Spleen (tissue), 11 donors: ENCODE measurements around the gene YAP1. TPM values are rescaled to one million over a fixed set of nuclear protein-coding genes. Genes with fewer than 3 reads are reported as not detected.
"Not testable (repeated sequence)": the region's sequence is repeated elsewhere in the genome, so short reads cannot be mapped to it uniquely, and the experiment has no call there.

Source experiments
- DNase-seq: peaks from one replicate; pipeline ENCODE4 v3.0.0-alpha.2; 2020
- H3K27ac ChIP-seq, 8 donors: fragments of 200-600 bp; sonication (generic) in 7 of 8; 1 replicate in 4 of 8; 2 replicates in 4 of 8; pipeline versions ENCODE4 v1.5.0 to v1.8.0; 2016 to 2021; ENCODE audit warnings: inconsistent platforms in 4 of 8, mild to moderate bottlenecking in 4 of 8, moderate library complexity in 1 of 8
- H3K27me3 ChIP-seq, 7 donors: fragments of 200-600 bp; sonication (generic) in 6 of 7; replicated peaks in 1 of 7; 1 replicate in 4 of 7; 2 replicates in 3 of 7; pipeline versions ENCODE4 v1.5.0 to v1.8.0; 2016 to 2021; ENCODE audit warnings: inconsistent platforms in 3 of 7, mild to moderate bottlenecking in 1 of 7
- H3K36me3 ChIP-seq, 6 donors: fragments of 200-600 bp; sonication (generic) in 5 of 6; 1 replicate in 4 of 6; 2 replicates in 2 of 6; pipeline versions ENCODE4 v1.5.0 to v1.8.0; 2016 to 2021; ENCODE audit warnings: inconsistent platforms in 2 of 6
- H3K4me1 ChIP-seq, 6 donors: fragments of 200-600 bp; sonication (generic) in 5 of 6; 1 replicate in 3 of 6; 2 replicates in 3 of 6; pipeline versions ENCODE4 v1.5.0 to v1.8.0; 2016 to 2021; ENCODE audit warnings: inconsistent platforms in 3 of 6
- H3K4me3 ChIP-seq, 8 donors: fragments of 200-600 bp; sonication (generic) in 7 of 8; 1 replicate in 4 of 8; 2 replicates in 4 of 8; pipeline versions ENCODE4 v1.5.0 to v1.8.0; 2016 to 2021; ENCODE audit warnings: inconsistent platforms in 4 of 8, mild to moderate bottlenecking in 4 of 8, moderate library complexity in 2 of 8
- H3K9me3 ChIP-seq, 8 donors: fragments of 200-600 bp; sonication (generic) in 7 of 8; 1 replicate in 4 of 8; 2 replicates in 4 of 8; pipeline versions ENCODE4 v1.5.0 to v1.8.0; 2016 to 2021; ENCODE audit warnings: inconsistent platforms in 4 of 8
- CTCF ChIP-seq, 11 experiments: fragments of 200-600 bp in 7 of 11; fragments of 450-650 bp in 4 of 11; sonication (generic) in 4 of 11; IDR thresholded peaks in 8 of 11; conservative IDR thresholded peaks in 3 of 11; 1 replicate in 7 of 11; 2 replicates in 4 of 11; pipeline versions ENCODE4 v1.4.0 to v1.8.0; 2016 to 2021; ENCODE audit warnings: antibody characterized with exemption in 11 of 11, inconsistent platforms in 4 of 11, mild to moderate bottlenecking in 1 of 11
- POLR2A ChIP-seq, 3 donors: fragments of 450-650 bp; IDR thresholded peaks; one replicate each; pipeline ENCODE4 v1.5.1; 2017; ENCODE audit warnings: antibody characterized with exemption in 3 of 3, mild to moderate bottlenecking in 1 of 3
- POLR2AphosphoS5 ChIP-seq, 3 donors: sonication (generic); formaldehyde crosslinking; IDR thresholded peaks; one replicate each; pipeline ENCODE4 v1.5.1; 2017; ENCODE audit warnings: antibody characterized with exemption in 3 of 3
- WGBS, 5 donors: extraction: QIAGEN DNeasy Blood & Tissue Kit in 3 of 5; methylation state at CpG; one replicate each; pipeline versions ENCODE4 v1.1.5 to v1.1.7; 2013 to 2018; 5-methylcytosine and 5-hydroxymethylcytosine counted together
- intact Hi-C: fragments of 100-400 bp; cut with DNase I; formaldehyde crosslinking; loops from one replicate; pipeline ENCODE4 v1.15.0; 2023; ENCODE audit warnings: low total_unique reads
- polyA plus RNA-seq, 3 donors: library from polyadenylated mRNA; stranded (reverse); fragments of 200-250 nt; gene quantifications; one replicate each; pipeline ENCODE4 v1.2.1, GENCODE V29; 2013
- total RNA-seq, 7 donors: library from RNA; depleted of rRNA in 3 of 7; stranded (reverse); fragments of >200 nt in 3 of 7; fragmentation: NEBNext Ultra II Directional in 4 of 7; extraction: Animal tissue kit (Norgen Biotek cat#: 25700) in 4 of 7; gene quantifications; one replicate each; pipeline versions ENCODE4 v1.1.0 to v1.2.1, GENCODE V29; 2016 to 2021
- donor health status: healthy with polysubstance abuse.
- donor health status: DM: no; HTN: no; CAD: no; lungs with moderate emphysema.
- donor health status: DM: no; HTN: no; CAD: no.
- donor health status: Bipolar disorder and iron deficiency.
- donor health status: healthy.
- donor health status: DM: no; HTN: no; CAD: no.
- donor health status: DM: yes; HTN: yes; CAD: no.

The YAP1 gene
- total and polyA plus RNA-seq, 10 donors, result 4.9 to 37.3 (median 31.4) TPM

DNA sequence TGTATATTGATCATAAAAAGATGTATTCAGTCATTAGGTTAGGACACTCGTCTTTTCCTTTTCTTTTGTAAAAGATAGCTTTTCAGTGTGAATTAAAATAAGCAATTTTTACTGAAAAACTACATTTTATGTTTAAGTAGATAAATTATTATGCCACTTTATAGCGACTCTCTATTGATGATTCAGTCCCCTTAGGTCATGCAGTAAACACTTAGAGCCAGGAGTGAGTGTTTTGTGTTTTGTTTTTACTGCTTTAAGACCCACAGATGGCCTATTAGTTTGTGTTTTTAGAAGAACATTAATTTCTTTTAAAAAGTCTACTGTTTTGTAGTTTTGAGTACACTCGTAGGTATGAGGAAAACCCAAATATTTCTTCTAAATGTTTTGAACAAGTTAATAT, 86.6 kb downstream of the YAP1 start:
- WGBS, 5 donors, result 77 to 88% (median 81%) methylated on average over 3 of the region's 3 CpGs
- intact Hi-C loops, result no loop called here
- H3K4me1 ChIP-seq, result no peaks in the 10 kb centered on the region
- peaks cover 0 to 5% (median 0%) of the 10 kb centered on the region in 7 donors for H3K27me3 ChIP-seq
- H3K36me3 ChIP-seq, result no peaks in the 10 kb centered on the region
- TF ChIP-seq CTCF (IDR thresholded peaks at IDR 0.05 in 8 of 11, conservative IDR thresholded peaks at IDR 0.05 in 3 of 11) (no peak), POLR2A (IDR thresholded peaks at IDR 0.05) (no peak), POLR2AphosphoS5 (IDR thresholded peaks at IDR 0.05) (no peak)
- no peak overlapping the region for H3K27ac ChIP-seq
- H3K9me3 ChIP-seq, result peaks cover 0 to 7% (median 0%) of the 10 kb centered on the region in 8 donors
- H3K4me3 ChIP-seq, result no peak overlapping the region
- no peak for DNase-seq

DNA sequence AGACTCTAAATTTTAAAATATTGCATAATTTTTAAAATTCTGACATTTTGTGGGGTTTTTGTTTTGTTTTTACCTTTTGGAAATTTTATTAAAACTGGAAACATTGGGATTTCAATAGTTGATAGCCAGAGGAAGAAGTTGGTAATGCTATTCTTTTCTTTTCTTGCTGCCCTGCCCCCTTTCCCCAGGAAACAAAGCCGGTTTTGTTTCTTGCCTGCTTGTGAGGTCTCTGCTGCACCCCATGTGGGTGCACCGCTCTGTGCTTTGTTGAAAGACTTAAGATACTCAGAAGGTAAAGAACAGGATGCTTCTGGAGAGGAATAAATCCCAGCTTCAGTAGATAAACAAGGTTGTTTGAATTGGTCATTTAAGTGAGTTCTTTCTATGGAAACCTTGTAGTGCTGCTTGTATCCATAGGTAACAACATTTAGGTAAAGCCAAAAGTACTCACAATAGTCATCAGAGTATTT, 87.5 kb downstream of the YAP1 start:
- DNase-seq, result no peak
- no peaks in the 10 kb centered on the region for H3K36me3 ChIP-seq

DNA sequence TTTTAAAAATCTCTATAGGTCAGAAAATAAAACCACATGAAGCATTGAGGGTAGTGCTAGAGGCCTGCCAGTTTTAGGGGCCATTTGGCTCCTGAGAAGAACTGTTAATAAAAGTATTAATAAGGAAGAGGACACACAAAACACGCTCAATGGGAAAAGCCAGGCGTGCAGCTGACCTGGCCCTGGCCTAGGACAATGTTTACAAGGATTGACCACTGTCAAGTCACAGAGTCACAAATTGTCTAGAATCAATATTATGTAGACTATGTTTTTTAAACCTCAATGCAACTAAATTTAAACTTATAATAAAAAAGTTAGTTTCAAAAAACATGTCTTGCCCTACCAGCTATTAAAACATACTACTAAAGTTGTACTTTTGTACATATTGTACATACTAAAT, 89.4 kb downstream of the YAP1 start:
- intact Hi-C loops, result no loop called here
- Histone ChIP-seq H3K27ac (no peak overlapping the region), H3K36me3 (no peaks in the 10 kb centered on the region), H3K4me3 (no peak overlapping the region), H3K9me3 (peaks cover 0 to 7% (median 0%) of the 10 kb centered on the region in 8 donors), H3K4me1 (no peaks in the 10 kb centered on the region), H3K27me3 (peaks cover 0 to 5% (median 0%) of the 10 kb centered on the region in 7 donors)
- no peak for DNase-seq
- no peak for TF ChIP-seq CTCF (IDR thresholded peaks at IDR 0.05 in 8 of 11, conservative IDR thresholded peaks at IDR 0.05 in 3 of 11)
- TF ChIP-seq POLR2A (IDR thresholded peaks at IDR 0.05), result no peak
- TF ChIP-seq POLR2AphosphoS5 (IDR thresholded peaks at IDR 0.05), result no peak
- WGBS, 5 donors, result 90 to 97% (median 93%) methylated on average over 2 of the region's 2 CpGs

More for the DNA sequence above, 87.5 kb downstream of the YAP1 start:
- H3K9me3 ChIP-seq, result peaks cover 0 to 7% (median 0%) of the 10 kb centered on the region in 8 donors
- H3K27me3 ChIP-seq, result peaks cover 0 to 5% (median 0%) of the 10 kb centered on the region in 7 donors
- 61 to 89% (median 82%) methylated on average over 2 of the region's 2 CpGs for WGBS, 5 donors
- intact Hi-C loops, result no loop called here
- no peak overlapping the region for H3K27ac ChIP-seq
- H3K4me1 ChIP-seq, result no peaks in the 10 kb centered on the region
- no peak overlapping the region for H3K4me3 ChIP-seq
- TF ChIP-seq POLR2AphosphoS5 (IDR thresholded peaks at IDR 0.05), result no peak
- TF ChIP-seq CTCF (IDR thresholded peaks at IDR 0.05 in 8 of 11, conservative IDR thresholded peaks at IDR 0.05 in 3 of 11), result no peak
- no peak for TF ChIP-seq POLR2A (IDR thresholded peaks at IDR 0.05)

DNA sequence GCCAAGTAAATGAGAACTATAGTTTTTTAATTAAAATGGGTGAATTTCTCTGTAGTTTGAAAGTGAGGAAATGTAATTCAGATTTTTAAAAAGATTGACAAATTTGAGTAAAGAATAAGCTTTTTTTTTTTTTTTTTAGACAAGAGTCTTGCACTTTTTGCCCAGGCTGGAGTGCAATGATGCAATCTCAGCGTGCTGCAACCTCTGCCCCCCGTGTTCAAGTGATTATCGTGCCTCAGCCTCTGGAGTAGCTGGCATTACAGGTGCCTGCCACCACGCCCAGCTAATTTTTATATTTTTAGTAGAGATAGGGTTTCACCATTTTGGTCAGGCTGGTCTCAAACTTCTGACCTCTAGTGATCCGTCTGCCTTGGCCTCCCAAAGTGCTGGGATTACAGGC, 90.1 kb downstream of the YAP1 start:
- H3K27ac ChIP-seq, H3K4me1 ChIP-seq, H3K36me3 ChIP-seq, H3K4me3 ChIP-seq, DNase-seq, H3K9me3 ChIP-seq, H3K27me3 ChIP-seq, intact Hi-C loops: not testable (repeated sequence)
- WGBS, 5 donors, result 78 to 91% (median 87%) methylated on average over 5 of the region's 5 CpGs

GRCh38 chr11:102201776-102202175, 91.5 kb downstream of the YAP1 start:
- Histone ChIP-seq H3K4me1 (no peaks in the 10 kb centered on the region), H3K36me3 (no peaks in the 10 kb centered on the region), H3K4me3 (no peak overlapping the region), H3K9me3 (no peaks in the 10 kb centered on the region), H3K27ac (no peak overlapping the region), H3K27me3 (peaks cover 0 to 5% (median 0%) of the 10 kb centered on the region in 7 donors)
- TF ChIP-seq POLR2A (IDR thresholded peaks at IDR 0.05) (no peak), CTCF (IDR thresholded peaks at IDR 0.05 in 8 of 11, conservative IDR thresholded peaks at IDR 0.05 in 3 of 11) (no peak), POLR2AphosphoS5 (IDR thresholded peaks at IDR 0.05) (no peak)
- 88 to 97% (median 92%) methylated on average over 2 of the region's 2 CpGs for WGBS, 5 donors
- intact Hi-C loops, result no loop called here
- no peak for DNase-seq
